H1 (cell line): ENCODE data around the gene RPTOR. TPM values are rescaled to one million over a fixed set of nuclear protein-coding genes. Genes with fewer than 3 reads are reported as not detected.

Source experiments
- CBX5 ChIP-seq: fragments of 300-800, 300-1000 bp; sonication (generic); IDR thresholded peaks from 2 replicates; pipeline ENCODE4 v1.7.1; 2016; ENCODE audit warnings: antibody characterized with exemption, low read length, low read depth
- JUN ChIP-seq: IDR thresholded peaks from 2 replicates; pipeline ENCODE4 v1.6.1; 2011; ENCODE audit warnings: low read depth, mild to moderate bottlenecking, improper control_type of control experiment, low read length
- MAX ChIP-seq: IDR thresholded peaks from 2 replicates; pipeline ENCODE4 v1.6.1; 2012; ENCODE audit warnings: inconsistent platforms
- RBBP5 ChIP-seq: IDR thresholded peaks from 2 replicates; pipeline ENCODE4 v1.7.1; 2012; ENCODE audit warnings: low read depth, mild to moderate bottlenecking, inconsistent platforms, low read length, moderate library complexity, borderline replicate concordance
- RXRA ChIP-seq: IDR thresholded peaks from 2 replicates; pipeline ENCODE4 v1.6.1; 2011; ENCODE audit warnings: low read depth, mild to moderate bottlenecking, low read length, moderate library complexity; ENCODE audit not compliant: insufficient read depth
- polyA plus RNA-seq, 7 experiments: library from polyadenylated mRNA; depleted of rRNA in 3 of 7; stranded (reverse) in 5 of 7; unstranded in 2 of 7; fragments of >200 nt in 5 of 7; fragments of 200-250 nt in 2 of 7; gene quantifications; 1 replicate in 5 of 7; 2 replicates in 1 of 7; 4 replicates in 1 of 7; pipeline versions ENCODE4 v1.2.1 to v1.2.3, GENCODE V29; 2011 to 2013; ENCODE audit warnings: missing spikeins in 2 of 7, mixed read lengths in 2 of 7
- total RNA-seq: library from RNA; stranded (reverse); fragmentation: NEBNext Ultra II Directional; extraction: Animal tissue kit (Norgen Biotek cat#: 25700); gene quantifications from 2 replicates; pipeline ENCODE4 v1.2.1, GENCODE V29; 2021

Gene RPTOR
- total and polyA plus RNA-seq, 2 of the 8 experiments (the other 6 are each of a cell fraction or from before 2014, with no cell fraction given), result 6.9 to 28.7 TPM

- TF ChIP-seq RBBP5 (no peak), RXRA (no peak), JUN (no peak), CBX5 (no peak), MAX (no peak)
Observed at GRCh38 chr17:80803451-80804428, 259.1 kb downstream of the RPTOR start (continued).
